Measurements from ENCODE around the gene NLGN4X. TPM values are rescaled to one million over a fixed set of nuclear protein-coding genes. Genes with fewer than 3 reads are reported as not detected.
"Not testable (repeated sequence)": the region's sequence is repeated elsewhere in the genome, so short reads cannot be mapped to it uniquely, and the experiment has no call there.

NLGN4X gene
- total RNA-seq, 4 donors from 2014 or later, result 6.3 to 11.7 (median 10.1) TPM

DNA sequence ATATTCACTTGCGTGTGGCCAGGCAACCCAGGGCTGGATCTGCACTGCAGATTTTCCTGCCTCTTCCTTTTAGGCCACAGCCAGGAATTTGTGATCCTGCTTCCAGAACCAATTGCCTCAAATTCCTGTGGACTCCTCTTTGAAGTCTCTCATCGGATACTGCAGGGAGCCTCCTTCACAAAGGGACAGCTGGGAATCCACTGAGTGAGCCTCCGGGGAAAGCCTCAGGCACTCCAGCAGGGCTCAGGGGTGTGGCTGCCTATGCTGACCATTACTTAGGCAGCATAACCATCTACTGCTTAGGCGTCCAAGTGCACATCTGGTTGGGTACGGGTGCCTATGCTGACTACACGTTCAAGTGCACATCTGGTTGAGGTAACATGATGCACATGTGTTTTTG, 321.5 kb downstream of the NLGN4X start:
- H3K36me3 ChIP-seq, result no peaks in the 10 kb centered on the region
- WGBS, 2 donors, result 60 to 62% methylated on average over 2 to 6 of the region's 6 CpGs
- DNase-seq (ENCODE audit: low spot score in 2 of 2), result no peak
- H3K27ac ChIP-seq, result no peak overlapping the region
- no peaks in the 10 kb centered on the region for H3K27me3 ChIP-seq
- no peaks in the 10 kb centered on the region for H3K4me1 ChIP-seq
- TF ChIP-seq POLR2A (IDR thresholded peaks at IDR 0.05), result no peak
- TF ChIP-seq EP300 (IDR thresholded peaks at IDR 0.05), result no peak
- TF ChIP-seq, protein P1, sequence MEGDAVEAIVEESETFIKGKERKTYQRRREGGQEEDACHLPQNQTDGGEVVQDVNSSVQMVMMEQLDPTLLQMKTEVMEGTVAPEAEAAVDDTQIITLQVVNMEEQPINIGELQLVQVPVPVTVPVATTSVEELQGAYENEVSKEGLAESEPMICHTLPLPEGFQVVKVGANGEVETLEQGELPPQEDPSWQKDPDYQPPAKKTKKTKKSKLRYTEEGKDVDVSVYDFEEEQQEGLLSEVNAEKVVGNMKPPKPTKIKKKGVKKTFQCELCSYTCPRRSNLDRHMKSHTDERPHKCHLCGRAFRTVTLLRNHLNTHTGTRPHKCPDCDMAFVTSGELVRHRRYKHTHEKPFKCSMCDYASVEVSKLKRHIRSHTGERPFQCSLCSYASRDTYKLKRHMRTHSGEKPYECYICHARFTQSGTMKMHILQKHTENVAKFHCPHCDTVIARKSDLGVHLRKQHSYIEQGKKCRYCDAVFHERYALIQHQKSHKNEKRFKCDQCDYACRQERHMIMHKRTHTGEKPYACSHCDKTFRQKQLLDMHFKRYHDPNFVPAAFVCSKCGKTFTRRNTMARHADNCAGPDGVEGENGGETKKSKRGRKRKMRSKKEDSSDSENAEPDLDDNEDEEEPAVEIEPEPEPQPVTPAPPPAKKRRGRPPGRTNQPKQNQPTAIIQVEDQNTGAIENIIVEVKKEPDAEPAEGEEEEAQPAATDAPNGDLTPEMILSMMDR (IDR thresholded peaks at IDR 0.05), result no peak
- H3K4me3 ChIP-seq, result no peak overlapping the region
- H3K9me3 ChIP-seq, result no peaks in the 10 kb centered on the region

GRCh38 chrX:5903586-5904190, 325.0 kb downstream of the NLGN4X start:
- H3K27ac ChIP-seq; H3K4me3 ChIP-seq; H3K27me3 ChIP-seq; H3K9me3 ChIP-seq; DNase-seq (ENCODE audit: low spot score in 2 of 2); H3K4me1 ChIP-seq; H3K36me3 ChIP-seq: not testable (repeated sequence)
- WGBS, 2 donors, result 19 to 76% methylated on average over 2 to 10 of the region's 18 CpGs

GRCh38 chrX:5898463-5898862, 330.2 kb downstream of the NLGN4X start:
- no peaks in the 10 kb centered on the region for H3K9me3 ChIP-seq
- no peak overlapping the region for H3K4me3 ChIP-seq
- TF ChIP-seq, protein P1 (IDR thresholded peaks at IDR 0.05), result no peak
- TF ChIP-seq EP300 (IDR thresholded peaks at IDR 0.05) (no peak), POLR2A (IDR thresholded peaks at IDR 0.05) (no peak)
- 88 to 91% methylated on average over 8 to 9 of the region's 9 CpGs for WGBS, 2 donors
- H3K27me3 ChIP-seq, result no peaks in the 10 kb centered on the region
- DNase-seq (ENCODE audit: low spot score in 2 of 2), result no peak
- H3K36me3 ChIP-seq, result no peaks in the 10 kb centered on the region
- H3K4me1 ChIP-seq, result no peaks in the 10 kb centered on the region
- no peak overlapping the region for H3K27ac ChIP-seq

DNA sequence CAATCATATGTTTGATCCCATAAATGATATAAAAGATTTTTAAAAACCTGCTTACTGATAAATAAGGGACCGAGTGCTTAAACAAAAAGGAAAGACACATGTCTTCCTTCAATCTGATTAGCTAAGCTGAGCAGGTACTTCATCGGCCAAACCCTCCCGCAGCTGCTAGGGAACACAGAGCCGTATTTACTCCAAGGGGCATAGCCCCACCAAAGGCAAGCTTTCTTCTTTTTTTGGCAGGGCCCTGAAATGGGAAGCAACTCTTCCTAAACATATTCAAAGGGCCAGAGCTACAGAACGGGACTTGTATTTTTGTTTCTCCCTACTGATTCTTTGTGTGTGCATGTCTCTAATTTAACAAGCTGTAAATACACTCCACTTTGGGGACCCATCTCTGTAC, 337.3 kb downstream of the NLGN4X start:
- H3K9me3 ChIP-seq, result no peaks in the 10 kb centered on the region
- H3K27me3 ChIP-seq, result no peaks in the 10 kb centered on the region
- DNase-seq (ENCODE audit: low spot score in 2 of 2), result no peak
- H3K36me3 ChIP-seq, result no peaks in the 10 kb centered on the region
- H3K4me3 ChIP-seq, result no peak overlapping the region
- TF ChIP-seq POLR2A (IDR thresholded peaks at IDR 0.05) (no peak), EP300 (IDR thresholded peaks at IDR 0.05) (no peak)
- TF ChIP-seq, protein P1 (IDR thresholded peaks at IDR 0.05), result no peak
- 73 to 77% methylated on average over 5 of the region's 5 CpGs for WGBS, 2 donors
- H3K27ac ChIP-seq, result no peak overlapping the region
- no peaks in the 10 kb centered on the region for H3K4me1 ChIP-seq

DNA sequence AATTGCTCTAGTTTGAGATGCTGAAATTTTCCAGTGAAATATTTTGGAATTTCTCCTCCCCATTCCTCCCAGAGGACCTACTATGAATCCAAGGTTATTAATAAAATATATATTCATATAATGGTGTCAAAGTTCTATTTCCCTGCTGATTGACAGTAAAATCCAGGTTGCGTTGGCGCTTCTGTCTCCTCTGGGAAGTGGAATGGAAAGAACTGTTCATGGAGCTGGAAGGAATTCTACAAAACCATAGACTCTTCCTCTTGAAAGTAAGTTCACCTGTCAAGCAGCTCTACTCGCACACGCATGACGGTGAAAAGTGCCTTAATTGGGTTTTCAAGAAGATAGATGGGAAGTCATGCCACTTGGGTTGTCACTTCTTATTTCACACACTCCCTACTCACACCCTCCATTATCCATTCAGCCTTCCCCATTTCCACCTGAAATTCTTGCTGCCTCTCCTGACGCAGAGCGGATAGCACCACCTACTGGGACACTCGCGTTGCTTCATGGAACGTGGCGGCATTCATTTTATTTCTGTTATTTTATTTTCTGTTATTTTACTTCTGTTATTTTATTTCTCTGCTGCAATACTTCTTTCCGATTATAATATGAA, 351.6 kb downstream of the NLGN4X start:
- Histone ChIP-seq H3K27me3 (no peaks in the 10 kb centered on the region), H3K4me1 (no peaks in the 10 kb centered on the region), H3K36me3 (no peaks in the 10 kb centered on the region), H3K27ac (no peak overlapping the region), H3K4me3 (no peak overlapping the region), H3K9me3 (no peaks in the 10 kb centered on the region)
- no peak for TF ChIP-seq POLR2A (IDR thresholded peaks at IDR 0.05)
- TF ChIP-seq, protein P1 (IDR thresholded peaks at IDR 0.05), result peak in 2 of 5 experiments; percentile 26 to 29
- TF ChIP-seq EP300 (IDR thresholded peaks at IDR 0.05), result no peak
- DNase-seq (ENCODE audit: low spot score in 2 of 2), result no peak
- WGBS, 2 donors, result 50 to 52% methylated on average over 12 of the region's 12 CpGs
